DMS114 treated with DMSO at 0.1 percent for 48 hours (cell line): ENCODE data around the gene BDP1.
"Not testable (repeated sequence)": the region's sequence is repeated elsewhere in the genome, so short reads cannot be mapped to it uniquely, and the experiment has no call there.

ENCODE experiments used
- DNase-seq: peaks from one replicate; lab custom pipeline; 2025; ENCODE audit not compliant: unreplicated experiment; lab: John Stamatoyannopoulos, UW

BDP1 gene, protein sequence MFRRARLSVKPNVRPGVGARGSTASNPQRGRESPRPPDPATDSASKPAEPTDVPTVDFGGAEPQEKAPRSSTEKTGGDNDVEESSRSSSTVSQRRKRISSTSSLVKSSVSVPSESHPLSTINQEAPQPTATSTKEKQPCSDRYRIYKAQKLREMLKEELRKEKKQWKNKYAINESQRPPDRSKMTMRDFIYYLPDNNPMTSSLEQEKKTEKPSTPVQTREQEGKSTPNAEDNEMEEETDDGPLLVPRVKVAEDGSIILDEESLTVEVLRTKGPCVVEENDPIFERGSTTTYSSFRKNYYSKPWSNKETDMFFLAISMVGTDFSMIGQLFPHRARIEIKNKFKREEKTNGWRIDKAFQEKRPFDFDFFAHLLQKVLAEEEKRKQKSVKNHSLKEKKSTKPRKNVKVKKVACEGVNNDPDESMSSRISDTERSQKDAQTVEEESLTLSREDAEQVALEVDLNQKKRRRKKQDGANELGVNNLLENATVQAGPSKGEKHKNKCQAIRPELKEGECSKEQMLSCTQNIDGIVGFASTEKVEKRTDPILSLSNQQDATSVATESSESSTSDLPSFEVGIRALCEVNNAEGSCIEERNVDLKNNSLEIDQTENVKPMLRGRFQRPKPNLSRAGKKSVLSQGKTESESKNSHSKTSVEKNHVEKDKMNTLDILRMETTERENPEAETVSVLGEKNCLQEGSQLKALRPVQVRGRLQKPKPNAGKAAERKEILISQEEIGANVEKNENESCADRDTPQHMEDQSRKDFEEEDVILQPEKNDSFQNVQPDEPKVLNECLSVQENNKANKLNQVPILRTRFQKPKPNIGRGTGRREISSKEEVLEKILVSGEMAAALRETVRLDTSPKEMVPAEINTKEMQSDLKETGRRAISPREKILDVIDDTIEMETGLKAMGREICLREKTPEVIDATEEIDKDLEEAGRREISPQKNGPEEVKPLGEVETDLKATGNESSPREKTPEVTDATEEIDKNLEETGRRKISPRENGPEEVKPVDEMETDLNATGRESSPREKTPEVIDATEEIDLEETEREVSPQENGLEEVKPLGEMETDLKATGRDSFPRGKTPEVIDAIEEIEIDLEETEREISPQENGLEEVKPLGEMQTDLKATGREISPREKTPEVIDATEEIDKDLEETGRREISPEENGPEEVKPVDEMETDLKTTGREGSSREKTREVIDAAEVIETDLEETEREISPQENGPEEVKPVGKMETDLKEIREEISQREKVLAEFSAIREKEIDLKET (N-terminal part only)

DNA sequence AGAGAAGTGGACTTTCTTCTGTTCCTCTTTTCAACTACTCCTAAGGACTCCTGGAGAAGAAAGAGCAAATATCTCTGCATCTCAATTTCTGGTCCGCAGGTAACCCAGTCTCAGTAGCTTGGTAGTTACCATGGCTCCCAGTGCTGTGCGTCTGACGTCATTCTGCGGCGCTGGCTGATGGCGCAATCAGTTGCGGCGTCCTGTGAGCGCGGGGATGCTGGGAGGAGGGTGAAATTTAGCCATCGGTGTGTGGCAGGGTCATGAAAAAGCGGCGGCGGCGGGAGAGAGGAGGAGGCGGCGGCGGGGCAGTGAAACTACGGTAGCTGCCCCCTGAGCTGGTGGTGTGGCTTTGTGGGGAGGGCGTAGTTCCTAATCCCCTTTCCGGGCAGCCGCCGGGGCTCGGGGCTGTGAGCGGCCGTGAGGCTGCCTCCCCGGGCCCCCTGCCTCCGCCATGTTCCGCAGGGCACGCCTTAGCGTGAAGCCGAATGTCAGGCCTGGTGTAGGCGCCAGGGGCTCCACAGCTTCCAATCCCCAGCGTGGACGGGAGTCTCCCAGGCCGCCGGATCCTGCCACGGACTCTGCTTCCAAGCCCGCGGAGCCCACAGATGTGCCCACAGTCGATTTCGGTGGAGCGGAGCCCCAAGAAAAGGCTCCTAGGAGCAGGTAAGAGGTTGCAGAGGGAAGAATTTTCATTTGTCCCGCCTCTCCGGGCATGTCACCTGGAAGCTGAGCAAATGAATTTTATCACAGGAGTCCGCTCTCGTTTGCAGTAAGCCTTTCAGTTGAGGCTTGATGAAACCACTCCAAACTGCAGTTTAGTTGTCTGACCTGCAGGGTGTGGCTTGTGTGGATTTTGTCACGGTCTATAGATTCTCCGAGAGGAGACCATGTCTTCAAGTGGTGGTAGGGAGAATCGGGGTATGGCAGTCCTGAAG is at the start of gene BDP1:
Gene BDP1, plus strand, starts transcription at position 225 of the 935 bp plus-strand sequence. Its CDS starts 227 bp downstream, at position 452.
- DNase-seq = peak; percentile 92

DNA sequence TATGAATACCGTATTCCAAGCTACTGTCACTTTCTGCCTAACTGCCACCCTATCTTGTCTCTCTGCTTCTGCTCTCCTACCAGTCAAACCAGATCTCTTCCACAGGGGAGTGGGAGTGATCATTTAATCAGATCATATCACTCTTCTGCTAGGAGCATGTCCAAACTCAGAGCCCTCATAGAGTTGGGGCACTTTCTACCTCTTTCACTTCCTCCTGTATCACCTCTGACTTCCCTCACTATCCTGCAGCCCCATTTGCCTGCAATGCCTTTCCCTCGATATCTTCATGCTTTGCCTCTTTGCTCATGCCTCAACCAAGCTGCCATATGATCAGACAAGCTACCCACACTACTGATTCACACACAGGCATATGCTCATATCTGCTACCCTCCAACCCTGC is 45.4 kb upstream of the BDP1 start:
- DNase-seq = not testable (repeated sequence)

DNA sequence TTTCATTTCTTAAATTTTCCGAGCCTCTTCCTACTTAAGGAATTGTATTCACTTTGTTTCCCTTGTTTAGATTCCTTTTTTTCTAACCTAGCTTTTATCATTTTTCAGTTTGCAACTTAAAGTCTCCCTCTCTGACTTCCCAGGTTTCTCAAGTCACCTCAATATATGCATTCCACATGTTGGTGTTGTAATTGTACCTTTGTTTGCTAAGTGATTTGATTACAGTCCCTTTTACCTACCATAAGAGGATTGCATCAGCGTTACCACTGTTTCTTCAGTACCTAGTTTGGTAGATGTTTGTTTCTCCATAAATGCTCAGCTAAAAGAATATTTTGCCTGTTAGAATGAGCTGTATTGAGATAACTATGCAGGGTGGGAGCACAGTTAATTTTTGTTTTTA is 39.8 kb upstream of the BDP1 start:
- DNase-seq = not testable (repeated sequence)

DNA sequence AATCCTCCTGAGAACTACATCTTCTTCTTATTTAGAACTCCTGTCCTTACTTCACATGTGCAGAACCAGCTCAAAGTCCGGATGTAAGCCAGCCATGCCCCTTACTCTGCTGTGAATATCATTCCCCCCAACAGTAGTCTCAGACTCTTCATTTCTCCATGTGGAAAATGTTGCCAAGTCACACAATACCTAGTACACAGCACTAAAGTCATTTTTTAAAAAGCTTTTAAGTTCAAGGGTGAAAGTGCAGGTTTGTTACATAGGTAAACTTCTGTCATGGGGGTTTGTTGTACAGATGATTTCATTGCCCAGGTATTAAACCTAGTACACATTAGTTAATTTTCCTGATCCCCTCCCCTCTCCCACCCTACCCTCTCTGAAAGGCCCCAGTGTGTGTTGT is 37.4 kb upstream of the BDP1 start:
- not testable (repeated sequence) for DNase-seq

DNA sequence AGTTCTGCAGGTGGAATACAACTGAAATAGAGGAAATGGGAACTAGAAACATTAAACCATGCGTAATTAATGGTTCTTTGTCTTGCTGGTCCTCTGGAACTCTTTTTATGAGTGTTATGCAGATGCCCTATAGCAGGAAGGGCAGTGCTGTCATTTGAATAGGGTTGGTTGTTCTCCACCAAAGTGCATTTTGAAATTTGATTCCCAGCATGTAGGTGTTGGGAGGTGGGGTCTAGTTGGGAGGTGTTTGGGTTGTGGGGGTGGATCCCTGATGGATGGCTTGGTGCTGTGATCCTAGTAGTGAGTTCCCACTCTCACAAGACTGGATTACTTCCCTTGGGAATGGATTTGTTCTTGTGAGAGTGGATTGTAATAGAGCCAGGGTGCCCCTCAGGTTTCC is 34.2 kb upstream of the BDP1 start:
- DNase-seq = not testable (repeated sequence)

DNA sequence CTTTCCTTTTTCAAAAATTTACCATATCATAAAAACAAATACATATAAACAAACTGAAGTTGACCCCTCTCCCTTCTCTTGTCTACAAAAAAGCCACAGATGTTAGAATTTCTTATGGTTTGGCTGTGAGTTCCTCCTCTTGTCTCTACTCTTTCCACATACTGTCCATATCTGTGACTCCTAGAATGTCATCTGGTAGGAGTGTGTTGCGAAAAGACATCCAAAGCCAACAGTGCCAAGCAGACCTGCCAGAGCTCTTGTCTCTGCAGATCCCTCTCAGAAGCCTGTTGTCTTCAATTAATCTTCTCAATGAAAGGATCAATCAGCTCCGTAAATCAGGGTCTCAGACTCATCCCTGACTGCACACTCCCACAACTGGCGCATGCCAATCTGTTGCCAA is 31.6 kb upstream of the BDP1 start:
- not testable (repeated sequence) for DNase-seq

DNA sequence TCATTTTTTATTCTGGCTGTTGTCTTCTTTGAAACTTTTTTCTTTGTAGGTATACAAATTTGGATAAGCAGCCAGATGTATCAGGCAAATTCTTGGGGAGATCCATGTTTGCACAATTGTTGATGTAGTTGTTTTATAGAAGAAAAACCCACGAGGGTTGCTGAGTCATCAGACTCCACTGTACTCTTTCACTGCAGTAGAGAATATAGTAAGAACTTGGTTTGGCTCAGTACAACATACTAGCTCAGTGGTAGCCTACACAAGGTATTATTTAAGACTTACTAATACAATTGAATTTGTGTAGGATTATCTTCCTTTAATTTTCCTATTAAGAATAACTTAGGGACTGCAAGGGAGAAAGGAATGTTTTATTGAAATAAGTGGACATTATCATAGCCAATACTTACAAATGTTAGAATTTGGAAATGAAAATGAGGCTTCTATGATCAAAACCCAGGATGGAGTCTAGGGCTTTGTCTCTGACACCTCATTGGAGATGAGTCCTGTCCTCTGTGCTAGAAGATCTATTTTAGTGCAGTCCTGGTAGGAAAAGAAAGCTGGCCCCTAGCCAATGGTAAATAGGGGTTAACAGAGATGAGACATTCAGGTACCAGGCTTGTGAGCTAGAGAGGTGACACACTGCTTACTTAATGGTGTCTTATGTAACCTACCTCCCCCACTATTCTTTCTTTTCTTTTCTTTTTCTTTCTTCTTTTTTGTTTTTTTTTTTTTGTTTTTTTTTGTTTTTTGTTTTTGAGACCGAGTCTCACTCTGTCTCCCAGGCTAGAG is 28.6 kb upstream of the BDP1 start:
- DNase-seq = not testable (repeated sequence)

DNA sequence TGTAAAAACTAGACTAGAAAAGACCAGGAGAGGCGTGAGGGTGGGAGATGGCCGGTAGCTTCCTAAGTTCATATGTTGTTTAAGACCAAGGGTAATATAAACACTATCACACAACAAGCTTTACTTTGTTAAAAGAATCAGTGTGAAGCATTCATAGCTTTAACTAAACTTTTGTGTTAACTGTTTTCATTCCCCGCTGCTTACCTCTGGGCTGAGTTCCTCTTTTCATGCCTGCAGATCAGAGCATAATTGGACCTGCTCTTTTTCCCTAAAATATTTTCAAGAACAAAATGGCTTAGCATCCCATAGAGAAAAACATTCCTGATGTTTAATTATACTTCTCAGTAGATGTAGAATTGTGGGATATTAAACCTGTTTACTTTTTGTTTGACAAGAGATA is 23.0 kb upstream of the BDP1 start:
- DNase-seq = not testable (repeated sequence)

DNA sequence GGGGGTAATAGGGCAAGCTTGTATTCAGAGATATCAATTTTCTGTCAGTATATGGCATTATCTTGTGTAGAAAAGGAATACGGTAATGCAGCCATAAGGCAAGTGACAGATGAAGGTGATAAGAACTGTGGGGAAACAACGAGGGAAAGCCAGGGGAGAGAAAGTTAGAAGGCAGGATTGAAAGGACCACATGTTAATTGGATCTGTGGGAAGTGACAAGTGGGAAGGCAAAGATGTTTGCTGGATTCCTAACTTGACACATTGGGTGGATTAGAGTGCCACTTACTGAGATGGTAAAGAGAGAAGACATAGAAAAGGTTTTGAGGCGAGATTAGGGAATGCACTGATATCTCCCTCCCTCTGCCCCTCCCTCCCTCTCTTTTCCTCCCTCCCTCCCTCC is 20.6 kb upstream of the BDP1 start:
- not testable (repeated sequence) for DNase-seq

DNA sequence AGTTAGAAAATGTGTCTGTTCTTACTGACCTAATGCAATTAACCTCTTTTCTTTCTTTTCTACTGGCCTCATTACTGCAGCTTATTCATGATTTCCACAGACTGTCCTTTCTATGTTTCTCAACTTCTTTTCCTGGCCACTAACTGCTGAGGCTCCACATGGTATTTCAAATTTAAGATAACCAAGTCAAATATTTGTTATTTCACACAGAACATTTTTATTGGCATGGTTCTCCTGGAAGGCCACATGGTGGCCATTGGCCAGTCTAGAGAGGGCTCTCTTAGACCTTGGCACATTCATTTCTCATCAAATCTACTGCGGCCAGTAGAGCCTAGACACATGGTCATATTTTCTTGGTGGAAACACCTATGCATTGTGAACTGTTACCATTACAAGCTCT is 13.9 kb upstream of the BDP1 start:
- not testable (repeated sequence) for DNase-seq

DNA sequence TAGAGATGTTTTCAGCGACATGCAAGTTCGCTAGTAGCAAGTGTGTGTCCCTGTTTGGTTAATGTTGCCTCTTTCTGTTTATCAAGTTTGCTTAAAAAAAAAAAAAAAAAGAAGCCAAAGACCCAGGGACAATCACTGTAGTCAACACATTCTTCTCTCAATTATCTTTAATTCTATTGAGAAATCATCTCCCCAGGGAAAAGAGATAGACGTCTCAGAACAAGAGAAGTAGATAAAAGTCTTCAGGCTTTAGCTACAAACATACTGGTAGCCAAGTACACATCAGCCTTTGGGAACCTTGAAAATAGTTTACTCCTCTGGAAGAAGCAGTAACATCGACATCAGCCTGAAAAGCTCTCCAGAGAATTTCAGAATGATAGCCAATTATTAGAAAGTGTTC is 11.6 kb upstream of the BDP1 start:
- not testable (repeated sequence) for DNase-seq

DNA sequence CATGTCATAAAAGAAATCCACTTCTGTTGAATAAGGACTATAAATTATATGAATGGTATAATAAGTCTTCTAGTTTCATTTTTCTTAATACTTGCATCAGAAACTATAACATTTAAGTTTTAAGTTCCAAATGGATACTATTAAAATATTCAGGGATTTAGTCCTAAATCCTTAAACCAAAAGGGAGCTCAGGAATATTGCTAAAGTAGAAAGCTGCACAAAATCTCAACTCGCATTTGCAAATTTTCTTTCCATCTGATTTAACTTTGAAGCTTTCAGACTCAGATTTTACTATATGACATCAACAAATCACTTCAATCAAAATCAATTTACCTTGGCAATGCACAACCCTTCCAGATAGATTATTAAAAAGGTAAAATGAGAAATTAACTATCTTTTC is 10.4 kb upstream of the BDP1 start:
- DNase-seq = not testable (repeated sequence)

DNA sequence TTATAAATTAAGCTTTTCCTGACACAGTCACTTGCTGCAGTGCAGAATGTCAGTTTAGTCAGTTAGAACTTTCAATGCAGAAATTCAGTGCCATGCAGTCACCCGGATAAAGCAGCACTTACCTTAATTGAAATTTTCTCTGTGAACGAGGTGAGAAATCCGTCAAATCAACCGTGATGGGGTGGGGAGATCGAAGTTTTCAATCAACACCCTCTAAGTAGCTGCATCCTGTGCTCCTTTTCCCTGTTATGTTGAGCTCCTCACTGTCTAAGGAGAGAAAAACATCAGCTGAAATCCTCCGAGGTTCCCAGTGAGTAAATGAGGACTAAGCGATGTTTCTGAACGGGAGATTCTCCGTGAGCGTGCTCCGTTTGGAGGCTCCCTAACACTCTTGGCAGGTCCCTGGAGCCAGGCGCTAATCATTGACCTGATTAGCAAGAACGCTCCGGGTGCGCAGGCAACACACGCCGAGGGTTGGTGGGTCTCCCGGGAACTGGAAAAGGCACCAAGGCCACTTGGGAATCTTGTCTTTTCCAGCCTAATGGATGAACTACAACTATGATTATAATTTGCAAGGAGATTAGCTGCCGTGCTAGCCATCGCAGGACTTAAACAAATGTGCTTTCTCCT is 9.8 kb upstream of the BDP1 start:
- peak; percentile 86 for DNase-seq

DNA sequence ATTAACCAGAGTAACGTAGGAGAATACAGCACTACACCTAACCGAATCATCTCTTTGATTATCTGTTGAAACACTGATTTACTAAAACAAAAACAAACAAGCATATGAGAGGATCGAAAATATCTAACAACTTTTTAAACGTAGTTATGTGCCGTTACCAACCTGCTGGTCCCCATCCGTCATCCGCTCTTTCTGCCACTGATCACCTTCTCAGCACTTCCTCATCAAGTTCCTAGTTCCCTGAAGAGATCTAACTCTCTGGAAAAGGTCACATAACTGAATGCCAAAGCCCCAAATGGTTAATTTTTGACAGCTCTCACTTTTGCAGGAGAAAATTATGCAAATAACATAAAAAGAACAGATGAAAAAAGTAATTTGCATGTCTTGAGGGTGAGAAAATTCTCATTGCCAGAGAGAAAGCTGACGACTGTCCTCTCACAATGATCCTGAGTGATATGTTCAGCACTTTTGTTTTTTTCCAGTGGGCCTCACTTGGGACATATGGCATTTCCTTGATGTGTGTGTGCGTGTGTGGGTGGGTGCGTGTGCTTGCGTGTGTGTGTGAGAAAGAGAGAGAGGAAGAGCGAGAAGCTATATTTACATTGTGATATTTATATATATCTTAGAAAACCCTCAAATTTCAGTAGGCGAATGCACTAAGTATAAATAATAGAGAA is 8.8 kb upstream of the BDP1 start:
- DNase-seq = peak; percentile 49

DNA sequence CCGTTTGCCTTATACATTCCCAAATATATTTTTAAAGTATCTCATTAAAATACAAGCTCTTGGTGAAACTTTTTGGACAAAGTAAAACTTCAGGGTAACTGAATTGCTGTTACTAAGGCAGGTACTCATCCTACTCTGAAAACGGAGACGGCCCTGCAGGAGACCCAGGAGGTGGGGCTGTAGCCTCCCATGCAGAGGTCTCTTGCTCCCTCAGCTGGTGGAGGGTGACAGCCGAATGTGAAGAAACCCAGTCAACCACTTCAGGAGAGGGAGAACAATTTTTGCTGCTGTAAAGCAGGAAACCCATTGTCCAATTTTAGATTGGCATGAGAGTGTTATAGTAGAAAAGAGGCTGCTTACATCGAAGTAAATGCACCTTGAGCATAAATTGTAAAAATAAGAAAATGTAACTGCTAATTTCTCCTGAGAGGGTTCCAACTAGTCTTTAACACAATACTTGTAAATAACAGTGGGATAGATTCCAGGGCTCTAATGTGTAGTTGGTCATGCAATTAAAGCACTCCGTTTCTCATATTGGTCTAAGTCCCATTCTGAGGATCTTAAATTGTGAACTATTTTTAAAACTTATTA is 8.1 kb upstream of the BDP1 start:
- peak; percentile 71 for DNase-seq

DNA sequence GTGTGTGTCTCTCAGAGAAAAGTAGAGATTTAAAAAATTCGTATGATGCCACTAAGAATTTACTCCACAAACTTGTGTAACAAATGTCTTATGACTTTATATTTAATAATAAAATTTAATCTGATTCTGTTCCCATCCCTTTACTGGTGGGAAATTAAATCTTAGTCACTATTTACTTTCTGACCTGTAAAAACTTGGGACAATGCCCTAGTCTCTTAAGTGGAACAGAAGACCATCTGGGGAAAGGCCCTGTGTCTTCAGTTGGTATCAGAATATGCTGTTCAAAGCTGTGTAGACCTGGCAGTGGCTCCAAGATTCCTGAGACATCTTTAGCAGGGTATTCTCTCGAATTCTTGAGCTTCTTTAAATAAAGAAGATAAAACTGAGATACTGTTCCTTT is 2.6 kb upstream of the BDP1 start:
- DNase-seq = no peak

DNA sequence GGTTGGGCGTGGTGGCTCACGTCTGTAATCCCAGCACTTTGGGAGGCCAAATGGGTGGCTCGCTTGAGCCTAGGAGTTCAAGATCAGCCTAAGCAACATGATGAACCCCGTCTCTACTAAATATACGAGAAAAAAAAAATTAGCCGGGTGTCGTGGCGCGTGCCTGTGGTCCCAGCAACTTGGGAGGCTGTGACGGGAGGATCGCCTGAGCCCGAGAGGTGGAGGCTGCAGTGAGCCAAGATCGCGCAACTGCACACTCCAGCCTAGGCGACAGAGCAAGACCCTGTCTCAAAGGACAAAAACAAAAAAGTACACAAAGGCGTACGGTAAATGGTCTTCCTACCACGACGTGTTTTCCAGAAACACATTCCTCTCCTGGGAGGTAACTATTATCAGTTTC is 538 bp upstream of the BDP1 start:
- DNase-seq = no peak

DNA sequence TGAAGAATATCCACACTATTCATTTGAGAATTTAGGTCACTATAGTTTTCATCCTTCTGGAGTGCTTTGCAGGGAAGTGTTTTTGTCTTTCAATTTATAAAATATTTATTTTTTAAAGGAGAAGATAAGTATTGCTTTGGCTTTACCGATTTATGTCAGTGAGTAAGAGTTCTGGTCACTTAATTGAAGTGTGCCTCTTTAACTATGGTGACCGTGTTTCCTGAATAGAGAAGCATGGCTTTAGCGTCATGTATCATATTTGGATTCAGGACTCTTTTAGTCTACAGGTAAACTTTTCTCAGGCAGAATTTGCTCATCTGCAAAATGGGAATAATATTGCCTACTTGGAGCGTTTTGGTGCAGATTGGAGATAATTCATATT is 902 bp downstream of the BDP1 start:
- no peak for DNase-seq
